ENCODE data around the gene GPD1. TPM values are rescaled to one million over a fixed set of nuclear protein-coding genes. Genes with fewer than 3 reads are reported as not detected.

Gene GPD1
- total and polyA plus RNA-seq, 9 of the 15 experiments (the other 6 are each of a cell fraction or from before 2014, with no cell fraction given) = 0.13 to 1.00 (median 0.55) TPM

- WGBS (ENCODE audit: insufficient coverage, low coverage, missing lambda C conversion rate) = 13% methylated on average over 8 of the region's 10 CpGs
- no TSS peak for BruUV-seq (replicated peaks)
Measured at GRCh38 chr12:50072198-50072907, 31.5 kb upstream of the GPD1 start.

More at GRCh38 chr12:50072198-50072907, 31.5 kb upstream of the GPD1 start:
- Histone ChIP-seq H3K36me3 (ENCODE audit: control insufficient read depth, insufficient read depth, low read length) (no peaks in the 10 kb centered on the region), H3K79me2 (ENCODE audit: control insufficient read depth, insufficient read depth, low read length) (no peaks in the 10 kb centered on the region), H3K4me1 (replicated peaks in 1 of 2; ENCODE audit: control insufficient read depth in 2 of 2, insufficient read depth in 2 of 2, low read length in 2 of 2) (peaks cover 24 to 25% of the 10 kb centered on the region in 2 experiments; a peak in 4 of 5 replicates), H3K9ac (ENCODE audit: insufficient read depth in 1 of 2, low read depth in 2 of 2, low read length in 2 of 2) (peak overlapping the region in 1 of 2 experiments; percentile 39; a peak in 1 of 4 replicates), H3K27me3 (ENCODE audit: control insufficient read depth in 2 of 2, insufficient read depth in 2 of 2, low read length in 2 of 2) (peaks cover 0 to 6% of the 10 kb centered on the region in 2 experiments; a peak in 1 of 5 replicates), H3K9me3 (replicated peaks; ENCODE audit: control insufficient read depth, insufficient read depth, low read depth, low read length) (no peaks in the 10 kb centered on the region), H3K27ac (ENCODE audit: extremely low read depth, low read depth, low read length) (no peak overlapping the region), H2AFZ (ENCODE audit: low read depth, low read length) (0 out of 2 replicates have a peak overlapping the region, but pooled peaks have one; percentile 19), H3K4me2 (ENCODE audit: insufficient read depth, low read length) (no peak overlapping the region), H3K4me3 (no peak overlapping the region), H3K9me1 (ENCODE audit: control insufficient read depth, insufficient read depth, low read length) (peaks cover 8% of the 10 kb centered on the region), H4K20me1 (replicated peaks; ENCODE audit: control insufficient read depth, insufficient read depth, low read length) (no peaks in the 10 kb centered on the region)
- in situ Hi-C loops (cut with MboI) (loop anchor here (5.0 kb wide), 1 partner anchor 240 kb away; no protein-coding TSS in a partner anchor), intact Hi-C loops (cut with micrococcal nuclease) (no loop called here)
- FAIRE-seq (peak; percentile 59), ATAC-seq (peak; percentile 46), DNase-seq (ENCODE audit: extremely low read depth in 1 of 4, low spot score in 3 of 4) (peak in 3 of 4 experiments; percentile 27 to 67 (median 39))
- ChIA-PET CTCF (ENCODE audit: low intra/inter-chr PET ratio) (interaction anchor here (0.7 to 5.8 kb wide), 2 partner anchors 12 to 104 kb away, joined by 3 to 66 read pairs; no protein-coding TSS in a partner anchor), POLR2A (no interaction called here)
- TF ChIP-seq EGR1 (conservative IDR thresholded peaks at IDR 0.05) = peak; percentile 58
- no peak for TF ChIP-seq ZNF239 (CRISPR knock-in tag; IDR thresholded peaks at IDR 0.05)
- peak; percentile 48 for TF ChIP-seq PRDM10 (IDR thresholded peaks at IDR 0.05; ENCODE audit: partially characterized antibody)
- TF ChIP-seq ESRRA (IDR thresholded peaks at IDR 0.05; ENCODE audit: borderline replicate concordance, low read depth) = peak; percentile 38; the same call in 1 of the 2 replicates
